Activated T-cell treated with anti-CD3 and anti-CD28 coated beads for 48 hours (primary cell): Measurements from ENCODE around the gene OR56A4.

Source experiments
- DNase-seq: peaks from one replicate; pipeline ENCODE4 v3.0.0-alpha.2; 2020; ENCODE audit warnings: low read depth

OR56A4 gene, protein sequence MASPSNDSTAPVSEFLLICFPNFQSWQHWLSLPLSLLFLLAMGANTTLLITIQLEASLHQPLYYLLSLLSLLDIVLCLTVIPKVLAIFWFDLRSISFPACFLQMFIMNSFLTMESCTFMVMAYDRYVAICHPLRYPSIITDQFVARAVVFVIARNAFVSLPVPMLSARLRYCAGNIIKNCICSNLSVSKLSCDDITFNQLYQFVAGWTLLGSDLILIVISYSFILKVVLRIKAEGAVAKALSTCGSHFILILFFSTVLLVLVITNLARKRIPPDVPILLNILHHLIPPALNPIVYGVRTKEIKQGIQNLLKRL

GRCh38 chr11:6006846-6007245 is at the start of gene OR56A4:
Gene OR56A4 (minus strand): TSS chr11:6006946. CDS start chr11:6002992, 3,954 bp downstream.
- no peak for DNase-seq

- no peak for DNase-seq
These were observed 48.8 kb upstream of the OR56A4 start for GRCh38 chr11:6055569-6055968.

GRCh38 chr11:6052374-6052773 is 45.6 kb upstream of the OR56A4 start:
- DNase-seq, result no peak

DNA sequence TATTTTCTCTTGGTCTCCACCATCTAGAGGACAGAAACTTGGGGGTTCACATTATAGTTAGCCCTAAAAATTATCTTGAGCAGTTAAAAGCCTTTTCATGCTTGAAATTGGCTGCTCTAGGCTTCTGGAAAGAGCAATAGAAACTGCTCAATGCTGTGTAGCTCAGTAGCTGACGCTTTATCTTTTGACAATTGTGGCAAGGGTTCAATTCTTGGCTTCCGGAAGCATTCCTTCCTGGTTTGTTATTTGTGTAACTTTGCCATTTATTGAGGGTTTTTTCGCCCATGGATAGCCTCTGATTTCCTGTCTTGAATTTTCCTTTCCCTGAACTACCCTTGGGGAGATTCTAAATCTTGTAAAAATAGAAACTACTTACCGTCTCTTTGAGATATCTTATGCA is 34.1 kb upstream of the OR56A4 start:
- no peak for DNase-seq

GRCh38 chr11:6030708-6031405 is 24.1 kb upstream of the OR56A4 start, which contains the start of gene OR56A1:
Gene OR56A1 (minus strand): TSS chr11:6030758. CDS start chr11:6027692, 3,066 bp downstream.
- DNase-seq, result no peak

- no peak for DNase-seq
These were observed 20.8 kb upstream of the OR56A4 start for GRCh38 chr11:6027501-6027900.

DNA sequence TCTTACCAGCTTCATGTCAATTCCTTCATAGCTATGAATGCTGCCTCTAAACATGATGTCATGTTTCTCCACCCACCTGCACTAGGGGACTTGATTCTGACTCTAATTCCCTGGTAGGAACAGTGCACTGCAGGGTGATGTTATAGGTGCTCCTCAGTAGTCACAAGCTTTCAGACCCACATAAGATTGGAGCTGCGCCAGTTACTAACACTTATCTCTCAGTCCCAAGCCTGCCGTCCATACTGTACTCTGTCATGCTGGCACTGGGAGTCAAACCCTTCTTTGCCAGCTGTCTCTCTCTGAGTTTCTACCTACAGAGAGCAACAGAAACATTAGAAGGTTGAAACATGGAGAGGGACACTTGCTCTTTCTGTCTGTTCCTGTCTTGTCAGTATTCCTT is 18.3 kb upstream of the OR56A4 start:
- DNase-seq, result no peak

DNA sequence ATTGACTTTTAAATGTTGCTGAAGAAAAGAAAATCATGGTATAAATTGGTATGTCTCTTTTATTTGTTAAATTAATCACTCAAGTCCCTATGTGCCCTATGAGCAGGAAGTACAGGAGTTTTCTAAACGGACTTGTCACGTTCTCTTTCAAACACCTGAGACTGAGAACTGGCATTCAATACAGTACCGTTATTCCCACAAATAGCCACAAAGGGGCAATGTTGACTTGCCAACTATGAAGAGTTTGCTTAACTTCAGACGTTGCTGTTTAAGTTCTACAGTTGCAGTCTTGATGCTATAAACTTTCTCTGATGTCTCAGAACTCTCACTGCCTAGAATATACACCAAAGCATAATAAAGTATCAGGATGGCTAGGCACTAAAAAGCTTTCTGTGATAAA is 16.2 kb upstream of the OR56A4 start:
- DNase-seq, result no peak

GRCh38 chr11:6013042-6013441 is 6.3 kb upstream of the OR56A4 start:
- DNase-seq, result no peak

GRCh38 chr11:6012035-6012668 is 5.4 kb upstream of the OR56A4 start:
- DNase-seq, result no peak

- DNase-seq, result no peak
These were observed 351 bp downstream of the OR56A4 start for GRCh38 chr11:6006395-6006794.

- no peak for DNase-seq
These were observed 4.5 kb downstream of the OR56A4 start for GRCh38 chr11:6002202-6002699.

GRCh38 chr11:5994791-5995190 is 12.0 kb downstream of the OR56A4 start:
- DNase-seq, result no peak

DNA sequence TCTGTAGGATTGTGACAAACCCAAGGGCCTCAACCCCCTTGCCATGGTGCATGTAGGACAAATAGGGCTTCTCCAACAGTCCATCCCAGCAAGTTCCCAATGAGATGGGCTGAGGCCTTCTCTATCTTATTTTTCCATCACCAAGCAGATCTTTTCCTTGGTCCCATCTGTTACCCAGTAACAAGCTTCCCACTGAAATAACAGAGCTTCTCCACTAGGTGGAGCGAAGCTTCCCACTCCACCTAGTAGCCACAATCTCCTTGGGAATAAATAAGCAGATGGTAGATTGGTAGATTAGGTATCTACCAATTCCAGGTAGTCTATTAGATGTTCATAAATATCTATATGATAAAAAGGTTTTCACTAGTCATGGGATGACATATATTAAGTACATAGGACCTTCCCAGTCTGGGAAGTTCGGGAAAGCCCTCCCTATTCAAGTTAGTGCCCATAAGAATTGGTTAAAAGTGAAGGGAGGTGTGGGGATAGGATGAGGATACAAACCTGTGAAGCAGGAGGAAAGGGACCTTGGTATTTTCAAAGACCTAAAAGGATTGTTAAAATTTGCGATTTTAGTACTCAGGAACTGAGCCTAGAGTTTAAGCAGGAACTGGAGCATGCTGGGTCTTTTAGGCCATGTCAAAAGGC is 14.0 kb downstream of the OR56A4 start:
- no peak for DNase-seq

GRCh38 chr11:5992150-5992549 is 14.6 kb downstream of the OR56A4 start:
- no peak for DNase-seq

- DNase-seq, result no peak
These were observed 17.5 kb downstream of the OR56A4 start for GRCh38 chr11:5989203-5989602.

- DNase-seq, result no peak
These were observed 19.9 kb downstream of the OR56A4 start, which contains the start of gene OR52L1 for GRCh38 chr11:5986885-5987284. Gene OR52L1 (minus strand): TSS chr11:5986985. CDS start chr11:5986930, 55 bp downstream.

DNA sequence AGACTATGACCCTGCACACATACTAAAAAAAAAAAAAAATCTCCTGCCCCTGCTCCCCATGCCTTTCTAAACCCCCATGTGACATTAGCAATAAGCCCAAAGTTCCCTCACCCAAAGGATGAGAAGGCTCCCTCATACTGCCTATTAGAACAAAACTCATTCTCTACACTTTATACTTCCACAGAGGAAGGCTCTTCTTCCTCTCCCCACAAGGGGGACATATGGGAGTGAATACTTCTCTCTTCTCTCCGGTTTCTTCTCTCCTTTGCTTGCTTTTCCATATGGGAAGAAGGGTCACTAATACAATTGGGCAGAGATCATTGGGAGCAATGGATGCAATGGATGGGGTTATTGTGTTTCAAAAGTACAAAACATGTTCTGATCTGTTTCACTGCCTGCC is 23.3 kb downstream of the OR56A4 start:
- no peak for DNase-seq

DNA sequence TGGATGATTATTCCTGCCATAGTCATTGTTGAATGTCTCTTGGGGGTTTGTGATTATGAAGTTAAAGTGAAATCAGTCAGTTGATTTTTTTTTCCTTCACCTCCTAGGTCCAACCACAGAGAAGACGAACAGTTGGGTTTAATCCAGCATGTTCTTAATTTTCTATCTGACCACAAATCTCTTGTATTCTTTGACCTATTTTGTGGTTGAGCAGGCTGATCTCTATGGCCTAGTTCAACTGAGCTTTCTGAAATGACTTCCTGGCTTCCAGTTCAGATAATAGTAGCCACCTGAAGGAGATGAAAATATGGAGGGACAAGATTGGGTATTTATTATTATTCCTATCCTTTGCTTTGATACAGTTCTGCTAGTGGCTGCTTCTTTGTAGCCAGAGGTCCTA is 33.2 kb downstream of the OR56A4 start:
- no peak for DNase-seq

- no peak for DNase-seq
These were observed 38.4 kb downstream of the OR56A4 start, which contains the start of gene OR56A5 for GRCh38 chr11:5968394-5968793. Gene OR56A5 (minus strand): TSS chr11:5968494. CDS start chr11:5968494, 0 bp downstream.

DNA sequence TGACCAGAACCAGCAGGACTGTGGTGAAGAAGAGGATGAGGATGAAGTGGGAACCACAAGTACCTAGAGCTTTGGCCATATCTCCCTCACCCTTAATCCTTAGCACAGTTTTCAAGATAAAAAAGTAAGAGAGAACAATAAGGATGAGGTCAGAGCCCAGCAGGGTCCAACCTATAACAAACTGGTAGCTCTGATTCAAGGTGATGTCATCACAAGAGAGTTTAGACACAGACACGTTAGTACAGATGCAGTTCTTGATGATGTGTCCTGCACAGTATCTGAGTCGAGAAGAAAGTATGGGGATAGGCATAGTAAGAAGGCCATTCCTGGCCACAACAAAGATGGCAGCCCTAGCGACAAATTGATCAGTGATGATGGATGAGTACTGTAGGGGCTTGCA is 39.0 kb downstream of the OR56A4 start:
- no peak for DNase-seq

- no peak for DNase-seq
These were observed 39.8 kb downstream of the OR56A4 start for GRCh38 chr11:5966958-5967357.
